ENCODE measurements around the gene TTLL11.

GRCh38 chr9:122057211-122057610 lies 35.9 kb downstream of the TTLL11 start:
- no peak for TF ChIP-seq POLR2A (IDR thresholded peaks at IDR 0.05; ENCODE audit: low read length)
- TF ChIP-seq GATA1 (IDR thresholded peaks at IDR 0.05; ENCODE audit: low read depth, low read length) = no peak
